HAP-1 (cell line): Measurements from ENCODE around the gene AP2A2.

Experiments used
- DNase-seq, 2 experiments: peaks; one replicate each; pipeline ENCODE4 v3.0.0-alpha.2; 2016 to 2020; ENCODE audit warnings: low spot score in 2 of 2
- H3K27me3 ChIP-seq: fragments of 250-450 bp; sonication (Bioruptor Pico); 2 replicates; pipeline ENCODE4 v1.5.1; 2020; ENCODE audit warnings: low read depth, mild to moderate bottlenecking, moderate library complexity
- H3K36me3 ChIP-seq: fragments of 250-450 bp; sonication (Bioruptor Pico); replicated peaks from 2 replicates; pipeline ENCODE4 v1.5.1; 2020; ENCODE audit warnings: mild to moderate bottlenecking
- H3K4me1 ChIP-seq: fragments of 250-450 bp; sonication (Bioruptor Pico); 2 replicates; pipeline ENCODE4 v1.5.1; 2020; ENCODE audit warnings: mild to moderate bottlenecking
- H3K4me3 ChIP-seq: fragments of 250-450 bp; sonication (Bioruptor Pico); 2 replicates; pipeline ENCODE4 v1.5.1; 2020; ENCODE audit warnings: mild to moderate bottlenecking, moderate library complexity
- H3K9me3 ChIP-seq: fragments of 250-450 bp; sonication (Bioruptor Pico); 2 replicates; pipeline ENCODE4 v1.5.1; 2020; ENCODE audit warnings: mild to moderate bottlenecking, moderate library complexity
- in situ Hi-C: fragments of 300-500 bp; cut with MboI; formaldehyde crosslinking; loops from 3 replicates; pipeline ENCODE4 v1.14.3; 2020; ENCODE audit warnings: low sequenced_read_pairs, inconsistent platforms, mixed read lengths

Gene AP2A2

DNA sequence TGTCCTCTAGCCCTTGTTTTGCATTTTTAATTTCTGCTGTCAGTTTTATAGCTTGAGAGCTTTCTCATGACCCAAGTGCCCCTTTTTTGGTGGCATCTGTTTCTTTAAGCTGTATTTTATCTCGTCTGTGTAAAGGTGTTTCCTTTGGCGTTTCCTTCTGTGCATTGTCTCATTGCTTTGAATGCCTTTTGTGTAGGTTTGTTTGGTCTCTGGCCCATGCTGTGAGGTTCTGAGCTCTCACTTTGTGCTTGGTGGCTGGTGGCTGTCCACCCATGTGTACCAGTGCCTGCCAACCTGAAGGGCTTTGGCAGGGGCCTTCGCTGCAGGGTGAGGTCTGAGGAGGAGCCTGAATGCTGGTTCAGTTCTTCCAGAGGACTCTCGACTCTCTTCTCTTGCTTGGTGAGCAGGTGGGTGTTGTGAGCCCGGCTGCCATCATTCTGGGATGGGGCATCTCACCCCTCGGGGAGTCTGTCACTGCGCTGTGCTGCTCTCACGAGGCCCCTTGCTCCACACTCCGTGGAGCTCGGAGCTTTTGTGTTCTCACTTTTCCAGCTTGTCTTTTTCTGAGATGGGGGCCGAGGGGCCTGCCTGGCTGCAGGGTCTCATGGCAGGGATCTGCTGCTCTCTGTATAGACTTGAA, 14.9 kb downstream of the AP2A2 start:
- Histone ChIP-seq H3K27me3 (no peaks in the 10 kb centered on the region), H3K9me3 (no peaks in the 10 kb centered on the region), H3K36me3 (peaks cover 6% of the 10 kb centered on the region; the same call in 1 of the 2 replicates), H3K4me1 (peaks cover 44% of the 10 kb centered on the region), H3K4me3 (no peak overlapping the region)
- in situ Hi-C loops = no loop called here
- no peak for DNase-seq

GRCh38 chr11:942823-943222, 17.2 kb downstream of the AP2A2 start:
- no peaks in the 10 kb centered on the region for H3K27me3 ChIP-seq
- H3K36me3 ChIP-seq = peaks cover 15% of the 10 kb centered on the region
- H3K4me3 ChIP-seq = no peak overlapping the region
- H3K4me1 ChIP-seq = peaks cover 46% of the 10 kb centered on the region
- in situ Hi-C loops = no loop called here
- peaks cover 2% of the 10 kb centered on the region; the same call in 1 of the 2 replicates for H3K9me3 ChIP-seq
- DNase-seq = no peak

- peak; percentile 82 to 83 for DNase-seq
- H3K27me3 ChIP-seq = no peaks in the 10 kb centered on the region
- peaks cover 12% of the 10 kb centered on the region for H3K9me3 ChIP-seq
- peaks cover 43% of the 10 kb centered on the region for H3K4me1 ChIP-seq
- peaks cover 23% of the 10 kb centered on the region for H3K36me3 ChIP-seq
- in situ Hi-C loops = no loop called here
- H3K4me3 ChIP-seq = no peak overlapping the region
Measured at GRCh38 chr11:944711-945470, 19.2 kb downstream of the AP2A2 start.

DNA sequence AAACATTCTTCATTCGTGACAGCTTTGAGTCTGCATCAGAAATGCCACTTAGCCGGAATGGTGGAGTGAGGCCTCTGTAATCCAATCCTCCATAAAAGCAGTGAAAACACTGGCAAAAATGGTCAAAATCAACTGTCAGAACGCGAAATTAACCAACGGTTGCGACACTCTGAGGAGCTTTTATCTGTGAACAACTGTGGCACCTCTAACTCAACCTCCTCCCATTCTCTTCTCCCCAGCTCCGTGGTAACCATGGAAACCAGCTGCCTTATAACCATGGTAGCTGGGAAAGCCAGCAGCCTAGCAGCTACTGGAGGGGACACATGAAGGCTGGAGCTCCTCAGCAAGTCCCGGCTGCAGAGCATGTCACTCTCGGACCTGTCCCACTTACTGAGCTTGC, 20.3 kb downstream of the AP2A2 start:
- peaks cover 37% of the 10 kb centered on the region for H3K4me1 ChIP-seq
- H3K36me3 ChIP-seq = peaks cover 23% of the 10 kb centered on the region
- peaks cover 12% of the 10 kb centered on the region for H3K9me3 ChIP-seq
- peak; percentile 46 to 61 for DNase-seq
- no peaks in the 10 kb centered on the region for H3K27me3 ChIP-seq
- H3K4me3 ChIP-seq = no peak overlapping the region
- in situ Hi-C loops = no loop called here

DNA sequence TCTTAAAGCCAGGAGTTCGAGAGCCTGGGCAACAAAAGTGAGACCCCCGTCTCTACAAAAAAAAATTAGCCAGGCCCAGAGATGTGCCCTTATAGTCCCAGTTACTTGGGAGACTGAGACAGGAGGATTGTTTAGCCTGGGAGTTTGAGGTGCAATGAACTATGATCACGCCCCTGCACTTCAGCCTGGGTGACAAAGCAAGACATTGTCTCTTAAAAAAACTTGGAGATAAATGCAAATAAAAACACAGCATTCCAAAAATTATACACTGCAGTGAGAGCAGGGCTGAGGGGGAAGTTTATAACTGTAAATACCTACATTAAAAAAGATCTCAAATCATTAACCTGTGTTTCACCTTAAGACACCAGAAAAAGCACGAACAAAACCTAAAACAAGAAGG, 22.1 kb downstream of the AP2A2 start:
- DNase-seq = no peak
- Histone ChIP-seq H3K4me1 (peaks cover 28% of the 10 kb centered on the region), H3K27me3 (no peaks in the 10 kb centered on the region), H3K36me3 (peaks cover 23% of the 10 kb centered on the region), H3K4me3 (no peak overlapping the region), H3K9me3 (peaks cover 12% of the 10 kb centered on the region)
- in situ Hi-C loops = no loop called here

DNA sequence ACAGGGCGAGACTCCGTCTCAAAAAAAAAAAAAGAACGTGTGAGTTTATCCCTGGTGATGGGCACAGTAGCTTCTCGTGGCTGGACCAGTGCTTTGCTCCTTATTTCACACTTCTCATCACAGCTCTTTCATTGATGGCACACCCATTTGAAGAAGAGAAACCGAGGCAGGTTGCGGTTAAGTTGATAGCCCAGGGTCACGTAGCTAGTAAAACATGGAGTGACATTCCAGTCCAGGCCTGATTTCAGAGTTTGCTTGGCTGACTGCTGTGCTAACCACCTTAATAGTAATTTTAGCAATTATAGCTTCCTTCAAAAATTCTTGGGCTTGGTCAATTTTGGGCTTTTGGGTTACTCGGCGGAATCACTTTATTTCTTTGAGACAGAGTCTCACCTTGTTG, 25.8 kb downstream of the AP2A2 start:
- Histone ChIP-seq H3K4me3 (no peak overlapping the region), H3K36me3 (peaks cover 11% of the 10 kb centered on the region)

GRCh38 chr11:952406-953385, 27.0 kb downstream of the AP2A2 start:
- in situ Hi-C loops = no loop called here
- Histone ChIP-seq H3K36me3 (peaks cover 23% of the 10 kb centered on the region), H3K27me3 (no peaks in the 10 kb centered on the region), H3K9me3 (peaks cover 12% of the 10 kb centered on the region), H3K4me3 (no peak overlapping the region), H3K4me1 (0 out of 2 replicates have a peak, but pooled peaks cover 6% of the 10 kb centered on the region)
- no peak for DNase-seq

More for the DNA sequence above, 25.8 kb downstream of the AP2A2 start:
- in situ Hi-C loops = no loop called here
- Histone ChIP-seq H3K9me3 (peaks cover 12% of the 10 kb centered on the region), H3K27me3 (no peaks in the 10 kb centered on the region), H3K4me1 (0 out of 2 replicates have a peak, but pooled peaks cover 6% of the 10 kb centered on the region)
- no peak for DNase-seq

DNA sequence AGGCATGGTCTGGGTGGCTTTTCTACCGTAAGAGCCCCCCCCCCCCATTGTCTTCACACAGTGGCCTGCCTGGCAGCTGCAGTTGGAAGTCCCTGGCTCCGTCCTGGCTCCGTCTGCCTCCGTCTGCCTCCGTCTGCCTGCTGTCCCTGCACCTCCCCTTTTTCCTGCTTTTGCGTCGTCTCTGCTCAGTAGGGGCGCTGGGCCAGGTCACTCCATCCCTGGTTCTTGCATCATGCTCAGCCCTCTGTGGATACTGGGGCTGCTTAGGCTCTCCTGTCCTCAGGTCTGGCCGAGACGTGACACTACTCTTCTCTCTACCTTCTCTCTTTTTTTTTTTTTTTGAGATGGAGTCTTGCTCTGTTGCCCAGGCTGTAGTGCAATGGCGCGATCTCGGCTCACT, 27.8 kb downstream of the AP2A2 start:
- H3K9me3 ChIP-seq = peaks cover 8% of the 10 kb centered on the region
- in situ Hi-C loops = no loop called here
- 0 out of 2 replicates have a peak, but pooled peaks cover 6% of the 10 kb centered on the region for H3K4me1 ChIP-seq
- H3K36me3 ChIP-seq = peaks cover 20% of the 10 kb centered on the region
- H3K4me3 ChIP-seq = no peak overlapping the region
- DNase-seq = no peak
- no peaks in the 10 kb centered on the region for H3K27me3 ChIP-seq

DNA sequence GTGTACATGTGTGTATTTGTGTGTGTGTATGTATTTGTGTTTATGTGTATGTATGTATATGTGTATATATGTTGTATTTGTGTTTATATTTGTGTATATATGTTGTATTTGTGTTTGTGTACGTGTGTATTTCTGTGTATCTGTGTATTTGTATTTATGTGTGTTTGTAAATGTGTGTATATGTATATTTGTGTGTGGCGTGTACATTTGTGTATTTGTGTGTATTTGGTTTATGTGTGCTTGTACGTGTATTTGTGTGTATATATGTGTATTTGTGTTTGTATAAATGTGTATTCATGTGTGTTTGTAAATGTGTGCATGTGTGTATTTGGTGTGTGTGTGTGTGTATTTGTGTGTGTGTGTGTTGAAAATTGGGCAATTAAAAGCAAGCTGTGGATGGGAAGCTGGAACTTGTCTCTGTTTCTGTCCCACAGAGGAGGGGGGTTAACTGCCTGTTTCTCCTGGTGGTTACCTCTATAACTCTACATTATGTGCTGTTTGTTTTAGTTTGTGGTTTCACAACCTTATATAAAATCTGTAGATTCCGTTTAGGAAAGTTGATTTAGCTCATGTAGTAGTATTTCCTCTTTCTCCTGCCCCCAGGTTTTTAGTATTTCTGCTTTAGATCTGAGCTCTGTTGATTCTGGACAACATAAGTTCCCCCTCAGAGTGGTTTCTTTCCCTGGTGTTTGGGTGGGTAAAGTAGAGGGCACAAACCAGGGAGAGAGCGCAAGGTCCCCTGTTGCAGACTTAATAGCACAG, 28.9 kb downstream of the AP2A2 start:
- in situ Hi-C loops = no loop called here
- Histone ChIP-seq H3K9me3 (0 out of 2 replicates have a peak, but pooled peaks cover 3% of the 10 kb centered on the region), H3K4me3 (no peak overlapping the region), H3K4me1 (0 out of 2 replicates have a peak, but pooled peaks cover 6% of the 10 kb centered on the region), H3K27me3 (no peaks in the 10 kb centered on the region), H3K36me3 (peaks cover 22% of the 10 kb centered on the region)
- DNase-seq = no peak

DNA sequence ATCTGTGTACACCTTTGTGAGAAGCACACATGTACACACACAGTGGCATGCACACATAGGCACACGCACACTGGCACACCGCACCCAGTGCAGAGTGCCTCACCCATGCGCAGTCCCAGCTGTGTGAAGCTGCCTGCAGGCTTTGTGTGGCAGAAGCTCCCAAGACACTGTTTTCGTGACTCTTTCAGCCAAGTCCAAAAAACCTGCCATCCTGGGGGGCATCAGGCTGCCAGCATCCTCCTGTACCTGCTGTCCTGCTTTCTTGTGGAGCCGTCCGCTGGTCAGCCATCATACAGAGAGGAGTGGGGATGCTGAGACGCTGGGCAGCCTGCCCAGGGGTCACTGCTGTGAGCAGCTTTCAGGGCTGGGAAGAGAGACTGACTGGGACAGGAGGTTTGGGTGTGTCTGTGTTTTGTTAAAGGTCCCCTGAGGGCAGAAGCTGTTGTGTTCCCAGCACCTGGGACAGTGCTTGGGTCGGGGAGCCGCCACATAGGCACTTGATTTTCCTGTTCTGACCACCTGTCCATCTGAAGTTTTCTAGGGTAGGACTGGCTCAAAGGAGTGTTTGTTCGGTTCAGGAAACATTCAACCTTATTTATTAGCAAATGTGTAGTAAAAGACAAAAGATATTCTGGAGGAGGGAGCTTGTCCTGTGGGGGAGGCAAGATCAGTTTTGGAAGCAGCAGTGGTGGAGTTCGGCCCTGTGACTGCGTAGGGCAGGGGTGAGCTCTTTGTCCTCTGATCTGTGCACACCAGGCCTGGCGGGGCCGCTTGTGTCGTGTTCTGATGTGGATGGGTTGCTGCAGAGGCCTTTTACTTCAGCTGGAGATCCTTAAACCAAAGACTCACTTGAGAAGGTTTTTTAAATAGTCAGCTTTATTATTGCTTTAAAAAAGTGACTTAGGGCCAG, 29.7 kb downstream of the AP2A2 start:
- peaks cover 26% of the 10 kb centered on the region for H3K36me3 ChIP-seq
- H3K4me1 ChIP-seq = 0 out of 2 replicates have a peak, but pooled peaks cover 6% of the 10 kb centered on the region
- no peak for DNase-seq
- H3K27me3 ChIP-seq = no peaks in the 10 kb centered on the region
- in situ Hi-C loops = no loop called here
- H3K9me3 ChIP-seq = no peaks in the 10 kb centered on the region
- H3K4me3 ChIP-seq = no peak overlapping the region

DNA sequence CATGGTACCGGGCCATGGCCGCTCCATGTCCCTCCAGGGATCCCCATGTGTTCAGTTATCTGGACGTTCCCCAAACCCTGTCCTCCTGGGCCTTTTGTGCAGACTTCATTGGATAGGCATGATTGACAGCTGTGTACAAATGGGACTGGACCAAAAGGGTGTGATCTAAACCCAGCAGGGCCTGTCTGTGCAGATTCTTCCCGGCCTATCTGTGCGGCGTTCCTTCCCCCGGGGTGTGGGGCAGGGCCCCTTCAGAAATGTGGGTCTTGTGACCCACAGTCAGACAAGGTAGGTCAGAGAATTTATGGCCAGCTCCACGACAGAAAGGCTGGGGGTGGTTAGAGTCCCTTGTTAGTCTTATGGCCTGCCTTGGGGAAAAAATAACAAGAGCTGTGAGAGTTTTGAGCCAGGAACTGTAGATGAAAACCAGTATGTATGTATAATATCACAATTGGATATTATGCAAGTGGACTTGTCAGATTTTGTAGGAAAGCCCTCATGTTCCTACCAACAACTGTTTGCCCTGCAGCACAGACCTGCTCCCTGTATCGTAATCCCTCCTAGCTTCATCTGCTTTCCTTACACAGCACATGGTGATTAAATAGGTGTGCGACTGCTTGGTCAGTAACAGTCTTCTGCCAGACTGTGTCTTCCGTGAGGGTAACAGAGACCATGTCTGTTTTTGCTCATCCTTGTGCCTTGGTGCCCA, 31.7 kb downstream of the AP2A2 start:
- H3K4me3 ChIP-seq = no peak overlapping the region
- in situ Hi-C loops = no loop called here
- H3K4me1 ChIP-seq = 0 out of 2 replicates have a peak, but pooled peaks cover 3% of the 10 kb centered on the region
- no peaks in the 10 kb centered on the region for H3K9me3 ChIP-seq
- peaks cover 33% of the 10 kb centered on the region for H3K36me3 ChIP-seq
- no peaks in the 10 kb centered on the region for H3K27me3 ChIP-seq
- no peak for DNase-seq

DNA sequence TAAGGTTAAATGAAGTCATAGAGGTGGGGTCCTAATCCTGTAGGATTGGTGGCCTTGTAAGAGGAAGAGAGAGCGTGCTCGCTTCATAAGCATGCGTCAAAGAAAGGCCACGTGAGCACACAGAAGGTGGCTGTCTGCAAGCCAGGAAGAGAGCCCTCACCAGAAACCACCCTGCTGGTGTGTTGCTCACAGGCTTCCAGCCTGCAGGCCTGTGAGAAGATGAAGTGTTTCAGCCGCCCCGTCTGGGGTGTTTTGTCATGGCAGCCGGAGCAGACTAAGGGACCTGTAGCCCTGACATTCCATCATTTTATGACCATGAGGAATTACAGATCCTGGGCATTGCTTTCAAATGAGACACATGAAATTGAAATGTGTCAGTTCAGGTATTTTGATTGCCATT, 32.4 kb downstream of the AP2A2 start:
- in situ Hi-C loops = no loop called here
- Histone ChIP-seq H3K4me3 (no peak overlapping the region), H3K9me3 (no peaks in the 10 kb centered on the region), H3K36me3 (peaks cover 38% of the 10 kb centered on the region), H3K4me1 (0 out of 2 replicates have a peak, but pooled peaks cover 3% of the 10 kb centered on the region), H3K27me3 (no peaks in the 10 kb centered on the region)
- no peak for DNase-seq
